GM19372 (cell line): ENCODE results near the gene ATP6V0C.
"Not testable (repeated sequence)": the region's sequence is repeated elsewhere in the genome, so short reads cannot be mapped to it uniquely, and the experiment has no call there.

Experiments used
- ATAC-seq: cut with Tn5 transposase; IDR thresholded peaks from one replicate; pipeline ENCODE4 v1.9.1; 2021; ENCODE audit warnings: mild to moderate bottlenecking, low read depth, moderate library complexity; ENCODE audit not compliant: unreplicated experiment

ATP6V0C gene

DNA sequence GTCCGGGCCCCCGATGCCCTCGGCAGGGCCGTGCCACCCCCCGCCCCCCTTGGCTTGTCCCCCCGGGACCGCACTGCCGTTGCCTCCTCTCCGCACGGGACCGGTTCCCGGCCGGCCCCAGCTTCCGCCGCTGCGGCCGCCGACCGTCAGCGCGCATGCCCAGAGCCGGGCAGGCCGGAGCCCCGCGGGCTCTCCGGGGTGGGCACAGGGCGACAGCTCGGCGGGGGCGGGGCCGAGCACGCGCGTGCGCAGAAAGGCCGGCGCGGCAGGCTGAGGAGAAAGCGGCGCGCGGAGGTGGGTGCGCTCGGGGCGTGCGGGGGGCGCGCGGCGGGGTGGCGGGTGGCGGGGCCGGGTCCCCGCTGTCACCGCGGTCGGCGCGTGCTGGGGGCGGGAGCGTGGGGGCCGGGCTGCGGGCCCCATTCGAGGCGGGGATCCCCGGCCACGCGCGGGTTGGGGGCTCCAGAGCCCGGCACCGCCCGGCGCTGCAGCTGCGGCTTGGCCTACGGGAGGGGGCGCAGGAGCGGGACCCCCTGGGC is 38.8 kb upstream of the ATP6V0C start, which contains the start of gene TBC1D24:
Gene TBC1D24, plus strand, starts transcription at position 251 of the 536 bp plus-strand sequence. CDS start 21,022 bp downstream, outside the sequence.
- ATAC-seq: peak; percentile 49

DNA sequence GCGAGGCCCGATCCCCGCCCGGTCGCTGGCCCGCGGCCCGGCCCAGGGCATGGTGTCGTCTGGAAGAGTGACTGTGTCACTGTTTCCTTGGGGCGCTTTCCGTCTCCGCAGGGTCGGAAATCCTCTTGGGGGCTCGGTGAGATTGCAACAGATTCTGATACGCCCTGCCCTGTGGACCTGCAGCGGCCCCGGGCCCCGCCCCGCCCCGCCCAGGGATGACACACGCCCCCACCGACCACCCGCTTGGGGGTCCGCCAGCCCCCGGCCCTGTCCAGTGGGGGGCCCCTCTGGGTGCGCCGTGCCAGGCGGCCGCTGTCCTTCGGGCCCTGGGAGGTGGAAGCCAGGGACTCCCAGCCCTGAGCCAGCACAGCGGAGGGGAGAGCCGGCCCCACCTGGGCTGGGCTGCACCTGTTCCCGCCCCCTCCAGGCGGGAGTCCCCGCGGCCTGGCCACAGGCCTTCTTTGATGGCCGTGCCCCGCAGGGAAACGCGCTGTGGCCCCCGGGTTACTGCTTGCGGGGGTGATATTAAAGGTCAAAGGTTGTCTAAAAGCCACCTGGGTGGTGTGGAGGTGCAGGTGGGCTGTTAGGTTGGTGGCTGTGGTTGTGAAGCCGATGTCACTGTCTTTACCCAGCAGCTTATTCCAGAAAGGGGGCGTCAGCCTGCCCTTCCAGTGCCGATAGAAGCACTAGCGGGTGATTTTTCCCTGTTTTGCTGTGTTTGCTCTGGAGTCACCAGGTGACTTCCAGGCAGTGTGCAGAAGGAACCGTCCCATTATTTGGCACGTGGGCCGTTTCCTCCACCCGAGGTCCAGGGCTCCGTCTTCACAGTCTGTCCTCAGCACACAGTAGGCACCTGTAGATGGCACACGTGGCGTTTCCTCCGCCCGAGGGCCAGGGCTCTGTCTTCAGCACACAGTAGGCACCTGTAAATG is 38.1 kb upstream of the ATP6V0C start:
- no peak for ATAC-seq

DNA sequence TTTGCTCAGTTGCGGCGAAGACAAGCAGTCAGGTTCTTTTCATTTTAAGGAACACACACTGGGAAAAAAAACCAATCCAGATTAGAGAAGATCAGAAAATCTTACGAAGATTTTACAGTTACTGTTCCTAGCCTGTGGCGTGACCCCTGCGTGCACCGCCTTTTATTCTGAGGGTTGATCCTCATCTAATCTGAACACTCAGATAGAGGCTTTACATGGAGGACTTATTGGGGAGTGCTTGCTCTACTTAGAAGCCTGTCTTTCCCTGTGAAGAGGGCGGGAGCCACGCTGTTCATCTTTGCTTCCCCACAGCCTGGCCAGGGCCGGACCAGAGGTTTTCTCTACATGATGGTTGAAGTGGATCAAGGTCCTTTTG is 37.4 kb upstream of the ATP6V0C start:
- ATAC-seq: no peak

DNA sequence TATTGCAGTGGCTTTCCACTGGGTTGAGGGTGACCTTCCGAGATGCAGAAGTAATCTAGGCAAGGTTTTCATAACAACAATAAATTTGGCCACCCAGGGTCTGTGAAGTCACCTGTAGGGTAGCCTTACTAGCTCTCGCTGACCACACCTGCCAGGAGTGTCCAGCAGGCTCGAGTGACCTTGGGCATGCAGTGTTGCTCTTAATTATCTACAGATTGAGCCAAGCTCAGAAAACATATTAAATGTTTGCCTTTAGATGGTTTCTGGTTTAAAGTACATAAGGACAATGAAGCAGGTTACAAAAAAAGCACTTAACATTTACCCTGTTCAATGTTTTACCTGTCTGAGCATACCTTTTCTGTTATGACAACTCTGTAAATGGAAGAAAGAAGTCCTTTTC is 37.0 kb upstream of the ATP6V0C start:
- no peak for ATAC-seq

DNA sequence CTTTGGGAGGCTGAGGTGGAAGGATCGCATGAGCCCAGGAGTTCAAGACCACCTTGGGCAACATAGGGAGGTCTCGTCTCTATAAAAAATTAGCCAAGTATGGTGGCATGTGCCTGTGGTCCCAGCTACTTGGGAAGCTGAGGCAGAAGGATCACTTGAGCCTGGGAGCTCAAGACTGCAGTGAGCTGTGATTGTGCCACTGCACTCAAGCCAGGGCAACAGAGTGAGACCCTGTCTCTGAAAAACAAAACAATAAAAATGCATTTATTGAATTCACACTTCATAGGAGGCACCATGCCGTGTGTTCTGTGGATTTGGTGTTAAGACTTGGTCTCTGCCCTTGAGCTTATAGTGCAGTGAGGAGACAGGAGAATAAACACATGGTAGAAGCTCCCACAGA is 36.4 kb upstream of the ATP6V0C start:
- no peak for ATAC-seq

DNA sequence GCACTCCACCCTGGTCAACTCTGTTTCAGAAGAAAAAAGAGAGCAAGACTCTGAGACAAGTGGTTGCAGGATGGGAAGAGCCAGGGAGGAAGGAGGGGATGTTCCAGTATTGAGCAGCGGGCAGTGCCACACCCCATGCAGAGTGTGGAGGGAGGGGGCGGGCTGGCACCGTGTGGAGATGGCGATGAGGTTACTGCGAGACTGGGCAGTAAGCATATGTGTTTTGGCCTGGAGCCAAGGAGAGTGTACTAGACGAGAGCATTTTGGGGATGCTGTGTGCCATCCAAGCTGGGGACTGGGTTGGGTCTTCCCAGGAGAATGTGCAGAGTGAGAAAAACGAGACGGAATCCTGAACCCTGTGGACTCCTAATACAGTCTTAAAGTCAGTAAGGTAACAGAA is 35.5 kb upstream of the ATP6V0C start:
- no peak for ATAC-seq

DNA sequence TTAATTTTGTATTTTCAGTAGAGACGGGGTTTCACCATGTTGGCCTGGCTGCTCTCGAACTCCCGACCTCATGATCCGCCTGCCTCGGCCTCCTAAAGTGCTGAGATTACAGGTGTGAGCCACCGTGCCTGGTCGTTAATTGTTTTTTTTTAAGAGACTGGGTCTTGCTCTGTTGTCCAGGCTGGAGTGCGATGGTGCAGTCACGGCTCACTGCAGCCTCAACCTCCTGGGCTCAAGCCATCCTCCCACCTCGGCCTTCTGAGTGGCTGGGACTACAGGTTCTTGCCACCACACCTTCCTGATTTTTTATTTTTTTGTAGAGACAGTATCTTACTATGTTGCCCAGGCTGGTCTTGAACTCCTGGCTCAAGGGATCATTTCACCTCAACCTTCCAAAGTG is 33.8 kb upstream of the ATP6V0C start:
- not testable (repeated sequence) for ATAC-seq

DNA sequence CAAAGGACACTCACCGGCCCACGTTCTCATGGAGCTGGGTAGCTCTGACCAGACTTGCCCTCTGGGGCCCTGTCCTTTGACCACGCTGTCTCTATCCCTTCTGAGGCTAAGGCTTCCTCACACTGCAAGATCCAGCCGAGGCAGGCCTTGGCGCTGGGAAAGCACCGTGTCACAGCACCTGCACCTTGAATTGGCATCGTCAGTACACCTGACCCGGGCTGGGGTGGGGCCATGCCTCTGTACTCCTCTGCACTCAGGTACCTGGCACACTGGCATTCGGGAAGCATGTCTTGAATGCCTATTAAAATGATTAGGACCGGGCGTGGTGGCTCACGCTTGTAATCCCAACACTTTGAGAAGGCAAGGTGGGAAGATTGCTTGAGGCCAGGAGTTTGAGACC is 32.8 kb upstream of the ATP6V0C start:
- no peak for ATAC-seq

DNA sequence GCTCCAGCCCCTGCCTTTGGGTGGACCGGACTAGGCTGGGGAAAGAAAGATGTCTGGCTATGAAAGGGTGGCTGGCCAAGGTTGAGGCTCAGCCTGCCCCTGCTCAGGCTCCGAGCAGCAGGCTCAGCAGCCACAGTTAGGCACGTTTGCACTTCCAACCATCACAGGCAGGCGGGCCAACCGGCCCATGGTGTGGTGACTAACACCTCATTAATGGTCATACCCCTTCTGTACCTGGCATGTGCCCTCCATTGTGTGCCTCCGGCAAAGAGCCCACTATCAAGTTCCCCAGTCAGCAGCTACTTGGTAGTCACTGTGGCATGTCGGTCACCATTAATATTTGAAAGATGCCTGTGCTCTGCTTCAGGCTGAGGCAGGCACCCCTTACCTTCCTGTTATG is 32.1 kb upstream of the ATP6V0C start:
- no peak for ATAC-seq

DNA sequence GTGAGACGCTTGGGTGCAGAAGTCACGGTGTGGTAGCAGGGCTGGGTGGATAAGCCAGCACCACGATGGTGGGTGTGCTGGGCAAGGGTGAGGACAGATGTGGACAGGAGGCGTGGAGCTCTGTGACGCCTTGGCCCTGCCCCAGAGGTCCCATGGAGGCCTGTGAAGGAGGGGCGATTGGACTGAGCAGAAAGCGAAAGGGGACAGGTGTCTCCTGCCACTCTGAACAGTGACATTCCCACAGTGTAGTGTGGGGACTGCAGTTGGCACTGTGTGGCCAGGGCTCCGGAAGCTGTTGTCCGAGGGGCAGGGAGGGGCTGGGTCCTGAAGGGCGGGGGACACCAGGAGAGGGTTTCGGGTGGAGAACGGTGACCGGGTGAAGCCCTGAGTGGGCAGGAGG is 31.5 kb upstream of the ATP6V0C start:
- ATAC-seq: no peak

DNA sequence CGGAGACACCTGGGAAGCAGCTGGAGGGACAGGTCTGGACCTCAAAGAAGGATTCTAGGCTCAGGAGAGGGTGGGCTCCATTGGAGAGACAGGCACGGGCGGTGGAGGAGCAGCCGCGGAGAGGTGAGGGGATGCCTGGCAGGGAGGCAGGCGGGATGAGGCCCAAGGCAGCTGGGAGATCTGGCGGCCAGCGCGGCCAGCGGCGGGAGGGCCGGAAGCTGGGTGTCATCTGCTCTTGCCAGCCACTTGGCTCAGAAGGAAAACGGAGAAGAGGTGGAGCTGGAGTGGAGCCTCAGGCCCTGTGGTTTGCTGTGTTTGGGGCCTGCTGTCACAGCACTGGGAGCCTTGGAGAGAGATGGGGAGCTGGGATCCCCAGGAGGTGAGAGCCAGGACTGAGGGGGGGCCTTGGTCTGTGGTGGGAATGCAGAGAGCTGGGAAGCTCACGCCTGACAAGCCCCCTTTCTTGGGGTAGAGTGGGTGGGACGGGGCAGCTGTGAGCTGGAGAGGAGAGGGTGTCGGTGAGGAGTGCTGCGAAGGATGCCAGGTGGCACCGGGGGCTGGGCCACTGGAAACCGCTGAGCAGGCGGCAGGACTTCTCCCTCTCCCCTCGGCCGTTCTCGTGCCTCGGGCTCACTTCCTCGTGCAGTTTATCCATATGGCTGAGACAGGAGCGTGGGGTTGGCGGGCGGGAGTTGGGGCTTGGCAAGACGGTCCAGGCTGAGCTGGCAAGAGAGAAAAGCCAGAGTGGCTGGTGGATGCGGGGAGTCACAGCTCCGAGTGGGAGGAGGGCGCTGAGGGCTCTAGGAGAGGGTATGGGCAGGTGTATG is 30.8 kb upstream of the ATP6V0C start:
- ATAC-seq: no peak

DNA sequence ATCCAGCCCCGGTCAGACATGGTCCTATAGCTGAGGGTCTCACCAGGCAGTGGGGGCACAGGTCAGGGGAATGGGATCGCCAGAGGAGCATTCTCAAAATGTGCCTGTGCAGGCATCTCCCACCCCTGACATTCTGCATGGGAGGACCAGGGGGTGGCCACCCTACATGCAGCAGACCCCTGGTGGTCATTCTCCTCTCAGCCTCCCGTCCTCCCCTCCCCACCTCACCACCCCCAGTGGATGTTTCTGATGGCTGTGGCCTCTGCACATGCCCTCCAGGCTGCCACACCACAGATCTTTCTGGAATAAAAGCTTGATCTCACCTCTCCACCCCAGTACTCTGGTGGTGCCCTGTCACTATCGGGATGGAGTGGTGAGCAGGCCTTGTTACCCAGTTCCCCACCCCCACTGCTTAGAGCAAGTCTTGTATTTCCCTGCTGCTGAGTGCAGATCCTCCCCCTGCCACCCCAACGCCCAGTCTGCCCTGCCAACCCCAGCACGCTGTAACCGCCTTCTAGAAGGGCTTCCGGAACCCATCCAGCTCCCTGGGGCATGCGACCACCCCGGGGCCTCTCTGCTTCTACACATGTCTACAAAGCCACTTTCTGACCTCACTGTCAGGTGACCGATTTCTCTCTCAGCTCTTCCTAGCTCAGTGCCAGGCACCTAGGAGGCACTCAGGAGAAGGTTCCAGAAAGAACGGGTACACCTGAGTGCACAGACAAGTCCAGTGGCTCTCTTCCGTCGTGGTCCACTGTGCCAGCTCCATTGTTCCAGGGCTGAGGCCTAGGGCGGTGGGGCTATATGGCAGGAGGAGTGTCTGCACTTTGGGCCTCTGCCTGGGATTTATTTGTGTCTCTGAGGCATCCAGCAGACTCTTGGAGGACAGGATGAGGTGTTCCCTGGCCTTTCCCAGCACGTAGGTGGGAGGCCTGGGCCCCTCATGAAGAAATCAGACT is 29.5 kb upstream of the ATP6V0C start:
- ATAC-seq: no peak

DNA sequence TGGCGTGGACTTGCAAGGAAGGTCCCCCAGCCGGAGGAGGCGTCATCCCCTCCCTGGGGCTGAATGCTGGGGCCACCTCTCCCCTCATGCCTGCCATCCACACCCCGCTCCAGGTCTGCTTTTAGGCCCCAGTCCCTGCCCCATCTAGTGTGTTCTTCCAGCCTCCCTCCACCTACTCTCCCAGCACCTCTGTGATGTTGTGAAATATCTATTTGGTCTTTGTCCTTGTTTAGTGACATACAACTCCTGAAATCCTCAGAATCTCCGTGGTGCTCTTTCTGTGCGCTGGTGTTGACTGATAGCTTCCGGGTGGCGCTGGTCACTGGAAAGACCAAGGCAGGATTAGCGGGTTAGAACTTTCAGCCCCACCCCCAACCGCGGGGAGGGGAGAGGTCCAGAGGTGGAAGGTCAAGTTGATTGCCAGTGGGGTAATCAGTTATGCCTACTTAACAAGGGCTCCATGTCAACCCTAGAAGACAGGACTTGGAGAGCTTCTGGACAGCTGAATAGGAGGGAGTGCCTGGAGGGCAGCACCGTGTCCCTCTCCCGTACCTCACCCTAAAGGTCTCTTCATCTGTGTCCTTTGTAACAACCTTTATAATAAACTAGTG is 28.7 kb upstream of the ATP6V0C start:
- no peak for ATAC-seq

DNA sequence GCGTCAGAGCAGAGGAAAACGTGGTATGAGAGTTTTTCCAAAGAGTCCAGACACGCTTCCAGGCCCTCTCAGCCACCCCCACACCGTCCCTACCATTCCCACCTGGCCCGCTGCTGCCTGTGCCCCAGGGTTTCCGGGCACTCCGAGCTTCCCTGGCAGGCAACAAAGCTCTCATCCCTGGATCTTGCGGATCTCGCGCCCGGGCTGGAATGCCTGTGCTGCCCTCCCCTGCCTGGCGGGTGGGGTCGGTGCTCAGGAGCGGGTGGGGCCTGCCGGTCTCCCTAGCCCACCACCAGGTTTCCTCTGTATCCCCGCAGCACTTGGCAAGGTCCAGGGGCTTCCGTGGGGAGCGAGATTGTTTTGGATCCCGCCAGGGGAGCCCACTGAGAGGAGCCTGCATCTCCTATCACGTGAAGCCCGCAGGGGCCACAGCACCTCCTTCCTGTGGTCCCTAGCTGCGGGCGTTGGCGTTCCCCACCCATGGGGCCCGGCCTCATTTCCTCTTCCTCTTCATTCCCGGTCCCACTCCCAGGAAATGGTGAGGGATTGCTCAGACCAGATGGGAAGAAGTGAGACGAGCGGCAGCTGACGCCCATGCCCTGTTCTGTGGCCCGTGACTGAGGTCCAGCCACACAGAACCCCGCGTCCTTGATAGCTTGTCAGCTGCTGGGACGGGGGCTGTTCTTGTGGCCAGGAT is 27.8 kb upstream of the ATP6V0C start:
- ATAC-seq: no peak

DNA sequence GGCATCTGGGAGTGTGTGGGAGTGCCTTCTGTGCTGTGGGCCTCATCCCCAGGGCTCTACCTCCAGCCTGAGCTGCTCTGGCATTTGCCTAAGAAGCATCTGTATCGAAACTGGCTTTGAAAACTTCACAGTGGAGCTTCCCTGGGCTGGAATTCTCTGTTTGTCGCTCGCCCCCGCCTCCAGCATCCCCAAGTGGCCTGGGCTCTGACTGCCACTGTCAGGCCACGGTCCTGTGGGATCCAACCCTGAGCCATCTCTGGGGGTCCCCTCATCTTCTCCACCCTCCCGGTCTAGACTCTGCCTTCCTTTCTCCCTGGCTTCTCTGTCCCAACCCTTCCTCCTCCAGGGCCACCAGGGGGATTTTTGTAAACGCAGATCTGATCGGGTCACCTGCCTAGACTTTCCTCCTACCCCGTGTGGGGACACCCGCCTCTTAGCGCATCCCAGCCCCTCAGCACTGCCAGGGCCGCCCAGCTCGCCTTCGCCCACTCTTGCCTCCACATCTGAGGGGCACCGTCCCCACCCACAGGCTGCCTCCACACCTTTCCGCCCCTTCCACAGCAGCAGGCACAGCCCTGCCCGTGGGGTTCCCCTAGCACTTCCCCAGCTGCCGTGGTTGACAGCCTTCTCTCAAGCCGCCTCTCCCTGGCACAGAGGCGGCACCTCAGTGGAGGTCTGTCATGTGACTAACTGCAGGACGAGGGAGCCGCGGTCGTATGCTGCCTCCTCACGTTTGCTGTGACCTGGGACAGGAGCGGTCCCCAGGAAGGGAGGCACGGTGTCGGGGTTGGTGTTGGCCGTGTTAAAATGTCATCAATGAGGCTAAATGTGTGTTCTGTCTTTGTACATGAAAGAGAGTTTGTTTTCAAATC is 26.9 kb upstream of the ATP6V0C start:
- ATAC-seq: peak; percentile 45

DNA sequence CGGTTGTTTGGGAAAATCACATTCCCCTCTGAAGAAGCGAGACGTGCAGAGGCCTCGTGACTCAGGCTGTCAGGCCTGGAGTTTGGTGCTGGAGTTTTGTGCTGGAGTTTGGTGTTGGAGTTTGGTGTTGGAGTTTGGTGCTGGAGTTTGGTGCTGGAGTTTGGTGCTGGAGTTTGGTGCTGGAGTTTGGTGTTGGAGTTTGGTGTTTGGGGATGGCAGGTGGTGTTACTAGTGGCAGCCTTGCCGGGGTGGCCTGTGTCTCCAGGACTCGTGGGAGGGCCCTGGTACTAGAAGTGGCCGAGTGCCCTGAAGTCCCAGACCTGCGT is 26.3 kb upstream of the ATP6V0C start:
- no peak for ATAC-seq

DNA sequence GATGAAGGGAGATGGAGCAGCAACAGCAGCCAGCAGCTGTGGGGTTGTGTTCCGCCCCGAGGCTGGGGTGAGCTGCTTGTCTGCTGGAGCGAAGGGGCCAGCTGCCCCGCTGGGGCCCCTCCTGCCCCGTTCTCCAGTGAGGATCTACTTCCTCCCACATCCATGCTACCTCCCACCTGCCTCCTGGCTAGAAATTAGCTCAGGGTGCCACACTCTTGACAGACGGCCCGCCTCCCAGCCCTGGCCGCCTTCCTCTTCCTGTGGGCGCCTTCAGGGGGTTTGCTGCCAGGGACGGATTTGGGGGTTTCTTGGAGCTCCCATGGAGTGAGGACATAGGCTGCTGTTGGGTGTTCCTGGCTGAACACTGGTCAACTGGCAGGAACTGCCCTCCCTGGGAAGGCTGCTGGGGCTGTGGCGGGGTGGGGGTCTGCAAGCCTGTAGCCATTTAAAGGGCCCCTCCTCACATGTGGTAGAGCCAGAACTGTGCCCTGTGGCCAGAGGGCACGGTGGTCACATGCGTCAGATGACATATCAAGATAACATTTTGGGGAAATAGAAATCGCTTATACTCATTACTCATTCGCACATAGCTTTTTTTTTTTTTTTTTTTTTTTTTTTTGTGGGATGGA is 25.7 kb upstream of the ATP6V0C start:
- no peak for ATAC-seq

DNA sequence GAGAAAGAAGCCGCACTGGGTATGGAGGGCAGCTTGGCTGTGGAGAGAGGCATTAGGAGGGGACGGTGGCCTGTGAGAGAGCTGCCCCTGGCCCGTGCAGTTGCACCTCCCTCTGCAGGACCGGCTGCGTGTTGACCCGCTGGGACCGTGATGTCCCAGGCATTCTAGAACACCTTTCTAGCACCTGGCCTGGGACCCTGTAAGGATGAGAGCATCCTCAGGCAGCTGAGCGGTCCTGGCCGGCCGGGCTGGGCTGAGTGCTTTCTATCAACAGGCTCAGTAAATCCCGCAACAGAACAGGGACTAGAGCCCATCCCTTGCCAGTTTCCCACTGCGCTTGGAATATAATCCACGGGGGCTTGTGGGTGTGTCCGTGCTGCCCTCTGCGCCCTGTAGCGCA is 24.2 kb upstream of the ATP6V0C start:
- ATAC-seq: no peak
